ENCODE measurements around the gene PDGFRB.

PDGFRB gene

GRCh38 chr5:150182774-150183173 lies 27.1 kb upstream of the PDGFRB start:
- H3K36me3 ChIP-seq (ENCODE audit: control insufficient read depth, insufficient read depth, low read length): no peaks in the 10 kb centered on the region
- H3K9me3 ChIP-seq (ENCODE audit: control insufficient read depth, low read length): no peaks in the 10 kb centered on the region
- H3K27me3 ChIP-seq (ENCODE audit: control insufficient read depth, insufficient read depth, low read length, poor library complexity, severe bottlenecking): peaks cover 23% of the 10 kb centered on the region
- H3K27ac ChIP-seq (ENCODE audit: insufficient read depth, low read depth, low read length, poor library complexity, severe bottlenecking): no peak overlapping the region
- no peak overlapping the region for H3K4me3 ChIP-seq (ENCODE audit: insufficient read depth, low read depth, low read length)
- peaks cover 11% of the 10 kb centered on the region for H3K4me1 ChIP-seq (ENCODE audit: control insufficient read depth, insufficient read depth, low read length)
- WGBS, 2 experiments: 92 to 94% methylated on average over 10 of the region's 10 CpGs

GRCh38 chr5:150181766-150182545 lies 26.3 kb upstream of the PDGFRB start:
- peaks cover 15% of the 10 kb centered on the region for H3K27me3 ChIP-seq (ENCODE audit: control insufficient read depth, insufficient read depth, low read length, poor library complexity, severe bottlenecking)
- H3K9me3 ChIP-seq (ENCODE audit: control insufficient read depth, low read length): no peaks in the 10 kb centered on the region
- H3K4me1 ChIP-seq (ENCODE audit: control insufficient read depth, insufficient read depth, low read length): peaks cover 11% of the 10 kb centered on the region
- H3K4me3 ChIP-seq (ENCODE audit: insufficient read depth, low read depth, low read length): no peak overlapping the region
- 89 to 90% methylated on average over 9 of the region's 9 CpGs for WGBS, 2 experiments
- no peak overlapping the region for H3K27ac ChIP-seq (ENCODE audit: insufficient read depth, low read depth, low read length, poor library complexity, severe bottlenecking)
- H3K36me3 ChIP-seq (ENCODE audit: control insufficient read depth, insufficient read depth, low read length): no peaks in the 10 kb centered on the region

DNA sequence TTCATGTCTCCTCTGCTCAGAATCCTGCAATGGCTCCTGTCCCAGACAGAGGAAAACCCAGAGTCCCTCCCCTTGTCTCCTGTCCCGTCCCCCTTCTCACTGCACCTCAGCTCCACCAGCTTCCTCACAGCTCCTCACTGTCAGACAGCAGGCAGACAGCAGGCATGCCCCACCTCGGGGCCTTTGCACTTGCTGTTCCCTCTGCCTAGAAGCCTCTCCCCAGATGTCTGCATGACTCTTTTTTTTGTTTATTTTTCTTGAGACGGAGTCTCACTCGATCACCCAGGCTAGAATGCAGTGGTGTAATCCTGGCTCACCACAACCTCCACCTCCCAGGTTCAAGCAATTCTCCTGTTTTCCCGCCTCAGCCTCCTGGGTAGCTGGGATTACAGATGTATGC lies 25.4 kb upstream of the PDGFRB start:
- WGBS, 2 experiments: 91 to 97% methylated on average over 5 of the region's 5 CpGs
- Histone ChIP-seq H3K4me1 (ENCODE audit: control insufficient read depth, insufficient read depth, low read length) (peaks cover 11% of the 10 kb centered on the region), H3K27ac (ENCODE audit: insufficient read depth, low read depth, low read length, poor library complexity, severe bottlenecking) (no peak overlapping the region), H3K36me3 (ENCODE audit: control insufficient read depth, insufficient read depth, low read length) (no peaks in the 10 kb centered on the region), H3K9me3 (ENCODE audit: control insufficient read depth, low read length) (no peaks in the 10 kb centered on the region), H3K4me3 (ENCODE audit: insufficient read depth, low read depth, low read length) (no peak overlapping the region), H3K27me3 (ENCODE audit: control insufficient read depth, insufficient read depth, low read length, poor library complexity, severe bottlenecking) (peaks cover 6% of the 10 kb centered on the region)

DNA sequence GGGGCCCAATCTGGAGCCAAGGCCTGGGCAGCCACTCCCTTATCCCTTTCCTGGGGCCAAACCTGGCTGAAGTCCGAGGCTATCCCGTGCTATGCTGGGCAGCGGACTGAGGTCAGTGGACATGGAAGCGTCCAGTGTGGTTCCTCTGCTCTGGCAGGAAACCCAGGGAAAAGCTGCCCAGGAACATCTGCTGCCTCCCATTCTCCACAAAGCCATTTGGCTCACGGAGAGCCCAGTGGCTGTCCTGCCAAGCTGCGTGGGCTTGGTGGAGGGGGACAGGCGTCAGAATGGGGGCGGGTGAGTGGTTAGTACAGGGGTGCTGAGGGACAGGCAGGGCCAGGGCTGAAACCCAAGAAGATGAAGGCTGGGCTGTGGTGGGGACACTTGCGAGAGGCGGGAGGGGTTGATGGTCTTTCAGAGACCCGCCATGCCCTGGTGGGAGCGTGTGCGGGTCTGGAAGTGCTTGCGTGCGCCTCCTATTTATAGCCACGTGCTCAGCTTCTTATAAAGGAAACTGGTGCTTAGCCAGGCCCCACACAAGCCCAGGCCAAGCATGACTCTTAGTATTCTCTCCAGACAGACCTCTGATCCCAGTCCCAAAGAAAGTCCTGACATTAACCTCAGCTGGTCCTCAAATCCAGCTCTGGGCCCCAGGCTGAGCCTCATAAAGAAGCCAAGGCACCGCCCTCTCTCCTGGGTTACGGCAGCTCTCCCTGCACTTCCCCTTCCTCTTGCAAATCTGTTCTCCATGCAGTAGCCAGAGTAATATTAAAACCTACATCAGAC lies 24.8 kb upstream of the PDGFRB start:
- peaks cover 5% of the 10 kb centered on the region for H3K4me1 ChIP-seq (ENCODE audit: control insufficient read depth, insufficient read depth, low read length)
- no peak overlapping the region for H3K27ac ChIP-seq (ENCODE audit: insufficient read depth, low read depth, low read length, poor library complexity, severe bottlenecking)
- H3K4me3 ChIP-seq (ENCODE audit: insufficient read depth, low read depth, low read length): no peak overlapping the region
- 91 to 94% methylated on average over 18 of the region's 18 CpGs for whole genome bisulfite sequencing, 2 experiments
- peaks cover under 1% of the 10 kb centered on the region for H3K27me3 ChIP-seq (ENCODE audit: control insufficient read depth, insufficient read depth, low read length, poor library complexity, severe bottlenecking)
- no peaks in the 10 kb centered on the region for H3K9me3 ChIP-seq (ENCODE audit: control insufficient read depth, low read length)
- no peaks in the 10 kb centered on the region for H3K36me3 ChIP-seq (ENCODE audit: control insufficient read depth, insufficient read depth, low read length)

GRCh38 chr5:150179019-150179620 lies 23.5 kb upstream of the PDGFRB start:
- Histone ChIP-seq H3K9me3 (ENCODE audit: control insufficient read depth, low read length) (no peaks in the 10 kb centered on the region), H3K4me3 (ENCODE audit: insufficient read depth, low read depth, low read length) (no peak overlapping the region), H3K4me1 (ENCODE audit: control insufficient read depth, insufficient read depth, low read length) (no peaks in the 10 kb centered on the region), H3K36me3 (ENCODE audit: control insufficient read depth, insufficient read depth, low read length) (no peaks in the 10 kb centered on the region), H3K27me3 (ENCODE audit: control insufficient read depth, insufficient read depth, low read length, poor library complexity, severe bottlenecking) (no peaks in the 10 kb centered on the region), H3K27ac (ENCODE audit: insufficient read depth, low read depth, low read length, poor library complexity, severe bottlenecking) (no peak overlapping the region)
- WGBS, 2 experiments: 93 to 94% methylated on average over 7 of the region's 7 CpGs

DNA sequence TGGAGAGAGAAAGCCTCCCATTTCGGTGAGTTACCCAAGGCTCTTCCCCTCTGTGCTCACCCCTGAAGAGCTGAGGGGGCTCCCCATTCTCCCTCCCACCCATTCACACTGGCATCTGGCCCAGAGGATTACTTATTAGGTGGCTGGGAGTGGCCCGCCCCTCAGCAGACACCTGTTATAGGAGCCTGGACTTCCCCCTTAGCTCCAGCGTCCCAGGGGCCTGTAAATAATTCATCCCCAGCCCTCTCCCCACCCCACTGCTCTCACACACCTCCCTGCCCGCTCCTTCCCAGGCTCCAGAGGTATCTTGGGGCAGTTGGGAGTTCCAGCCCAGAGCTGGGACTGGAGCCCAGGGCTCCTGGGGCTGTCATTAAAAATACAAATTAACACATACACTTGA lies 22.6 kb upstream of the PDGFRB start:
- WGBS, 2 experiments: 78 to 79% methylated on average over 4 of the region's 4 CpGs
- Histone ChIP-seq H3K4me1 (ENCODE audit: control insufficient read depth, insufficient read depth, low read length) (peaks cover 3% of the 10 kb centered on the region), H3K4me3 (ENCODE audit: insufficient read depth, low read depth, low read length) (no peak overlapping the region), H3K36me3 (ENCODE audit: control insufficient read depth, insufficient read depth, low read length) (no peaks in the 10 kb centered on the region), H3K27me3 (ENCODE audit: control insufficient read depth, insufficient read depth, low read length, poor library complexity, severe bottlenecking) (no peaks in the 10 kb centered on the region), H3K9me3 (ENCODE audit: control insufficient read depth, low read length) (no peaks in the 10 kb centered on the region), H3K27ac (ENCODE audit: insufficient read depth, low read depth, low read length, poor library complexity, severe bottlenecking) (no peak overlapping the region)

DNA sequence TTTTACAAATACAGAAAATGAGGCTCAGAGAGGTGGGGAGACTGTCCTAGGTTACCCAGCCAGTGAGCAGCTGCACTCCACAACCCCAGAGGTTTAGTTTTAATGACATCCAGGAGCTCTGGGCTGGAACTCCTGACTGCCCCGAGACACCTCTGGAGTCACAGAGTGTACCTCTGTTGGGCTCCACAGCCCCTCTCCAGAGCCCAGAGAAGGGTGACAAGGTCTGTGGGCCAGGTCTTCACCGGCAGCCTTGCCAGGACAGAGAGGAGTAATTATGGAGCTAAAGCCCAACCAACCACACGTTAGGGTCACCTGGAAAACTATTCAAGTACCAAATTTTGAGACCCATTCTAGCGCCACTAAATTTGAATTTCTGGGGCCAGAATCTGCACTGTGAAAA lies 22.1 kb upstream of the PDGFRB start:
- no peaks in the 10 kb centered on the region for H3K9me3 ChIP-seq (ENCODE audit: control insufficient read depth, low read length)
- no peaks in the 10 kb centered on the region for H3K27me3 ChIP-seq (ENCODE audit: control insufficient read depth, insufficient read depth, low read length, poor library complexity, severe bottlenecking)
- WGBS, 2 experiments: 87 to 91% methylated on average over 4 of the region's 4 CpGs
- H3K36me3 ChIP-seq (ENCODE audit: control insufficient read depth, insufficient read depth, low read length): no peaks in the 10 kb centered on the region
- no peak overlapping the region for H3K4me3 ChIP-seq (ENCODE audit: insufficient read depth, low read depth, low read length)
- H3K27ac ChIP-seq (ENCODE audit: insufficient read depth, low read depth, low read length, poor library complexity, severe bottlenecking): no peak overlapping the region
- peaks cover 8% of the 10 kb centered on the region for H3K4me1 ChIP-seq (ENCODE audit: control insufficient read depth, insufficient read depth, low read length)

GRCh38 chr5:150176745-150177477 lies 21.3 kb upstream of the PDGFRB start:
- Histone ChIP-seq H3K27ac (ENCODE audit: insufficient read depth, low read depth, low read length, poor library complexity, severe bottlenecking) (no peak overlapping the region), H3K36me3 (ENCODE audit: control insufficient read depth, insufficient read depth, low read length) (no peaks in the 10 kb centered on the region), H3K4me3 (ENCODE audit: insufficient read depth, low read depth, low read length) (no peak overlapping the region), H3K27me3 (ENCODE audit: control insufficient read depth, insufficient read depth, low read length, poor library complexity, severe bottlenecking) (no peaks in the 10 kb centered on the region), H3K9me3 (ENCODE audit: control insufficient read depth, low read length) (no peaks in the 10 kb centered on the region), H3K4me1 (ENCODE audit: control insufficient read depth, insufficient read depth, low read length) (peaks cover 9% of the 10 kb centered on the region)
- WGBS, 2 experiments: 91 to 92% methylated on average over 8 of the region's 8 CpGs

GRCh38 chr5:150175536-150175935 lies 19.9 kb upstream of the PDGFRB start:
- peaks cover 9% of the 10 kb centered on the region for H3K4me1 ChIP-seq (ENCODE audit: control insufficient read depth, insufficient read depth, low read length)
- no peaks in the 10 kb centered on the region for H3K36me3 ChIP-seq (ENCODE audit: control insufficient read depth, insufficient read depth, low read length)
- peaks cover 6% of the 10 kb centered on the region for H3K27me3 ChIP-seq (ENCODE audit: control insufficient read depth, insufficient read depth, low read length, poor library complexity, severe bottlenecking)
- 60 to 67% methylated on average over 5 of the region's 5 CpGs for WGBS, 2 experiments
- H3K4me3 ChIP-seq (ENCODE audit: insufficient read depth, low read depth, low read length): no peak overlapping the region
- no peak overlapping the region for H3K27ac ChIP-seq (ENCODE audit: insufficient read depth, low read depth, low read length, poor library complexity, severe bottlenecking)
- no peaks in the 10 kb centered on the region for H3K9me3 ChIP-seq (ENCODE audit: control insufficient read depth, low read length)

Measured in ectodermal cell (in vitro differentiated cells).